NCI-H526 (cell line): Measurements from ENCODE around the gene PRKD2.
A peak's percentile ranks its signal among the peaks of the same experiment; 100 is the strongest.
"Not testable (repeated sequence)": the region's sequence is repeated elsewhere in the genome, so short reads cannot be mapped to it uniquely, and the experiment has no call there.

Source experiments
- DNase-seq, 2 experiments: peaks; one replicate each; lab custom pipeline; 2025; lab: John Stamatoyannopoulos, UW

The PRKD2 gene

DNA sequence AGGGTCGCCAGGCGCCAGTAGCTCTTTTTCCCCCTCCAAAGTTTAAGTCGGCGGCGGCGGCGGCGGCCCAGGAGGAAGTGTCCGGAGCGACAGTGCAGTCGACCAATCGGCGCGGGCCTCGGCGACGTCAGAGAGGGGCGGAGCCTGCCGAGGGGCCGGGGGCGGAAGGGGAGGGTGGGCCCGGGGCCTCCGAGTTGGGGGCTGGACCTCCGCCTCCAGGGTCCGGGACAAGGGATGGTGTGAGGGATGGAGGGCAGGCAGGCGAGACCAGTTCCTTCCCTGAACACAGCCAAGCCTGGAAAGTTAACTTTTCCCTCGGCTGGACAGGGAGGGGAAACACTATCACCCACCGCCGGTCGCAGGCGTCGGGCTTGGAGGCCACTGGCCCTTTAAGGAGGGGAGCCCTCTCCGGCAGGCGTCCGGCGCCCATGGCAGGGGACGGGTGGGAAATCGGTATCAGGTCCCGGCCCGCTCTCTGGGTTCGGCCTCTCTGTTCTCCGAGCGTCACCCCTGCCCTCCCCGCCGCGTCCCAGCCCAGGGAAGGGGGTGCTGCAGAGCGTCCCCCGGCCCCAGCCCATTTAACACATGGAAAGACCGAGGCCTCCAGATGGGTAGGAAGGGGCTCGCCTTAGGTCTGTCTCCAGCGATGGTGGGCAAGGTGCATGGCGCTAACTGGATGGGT lies at the start of gene PRKD2:
Gene PRKD2, minus strand, starts transcription at position 81 of the 682 bp plus-strand sequence. CDS start 744 bp downstream, outside the sequence.
- DNase-seq: peak in 1 of 2 experiments; percentile 88

DNA sequence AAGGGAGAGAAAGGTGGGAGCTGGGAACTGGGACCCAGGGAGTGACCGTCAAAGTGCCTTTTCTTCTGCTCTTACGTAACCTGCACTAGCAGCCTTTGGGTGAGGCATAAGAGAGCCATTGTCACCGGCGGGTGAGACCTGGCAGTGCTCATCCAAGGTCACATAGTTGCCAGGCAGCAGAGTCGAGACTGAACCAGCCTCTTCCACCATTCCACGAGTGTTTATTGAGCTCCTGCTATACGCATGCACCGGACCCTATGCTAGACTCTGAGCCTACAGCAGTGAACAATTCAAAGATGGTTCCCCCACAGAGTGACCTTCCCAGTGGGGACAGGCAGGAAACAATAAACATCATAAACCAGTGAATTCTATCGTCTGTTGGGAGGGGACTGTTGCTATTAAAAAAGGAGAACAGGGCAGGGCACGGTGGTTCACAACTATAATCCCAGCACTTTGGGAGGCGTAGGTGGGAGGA lies 47.9 kb upstream of the PRKD2 start:
- DNase-seq: no peak

DNA sequence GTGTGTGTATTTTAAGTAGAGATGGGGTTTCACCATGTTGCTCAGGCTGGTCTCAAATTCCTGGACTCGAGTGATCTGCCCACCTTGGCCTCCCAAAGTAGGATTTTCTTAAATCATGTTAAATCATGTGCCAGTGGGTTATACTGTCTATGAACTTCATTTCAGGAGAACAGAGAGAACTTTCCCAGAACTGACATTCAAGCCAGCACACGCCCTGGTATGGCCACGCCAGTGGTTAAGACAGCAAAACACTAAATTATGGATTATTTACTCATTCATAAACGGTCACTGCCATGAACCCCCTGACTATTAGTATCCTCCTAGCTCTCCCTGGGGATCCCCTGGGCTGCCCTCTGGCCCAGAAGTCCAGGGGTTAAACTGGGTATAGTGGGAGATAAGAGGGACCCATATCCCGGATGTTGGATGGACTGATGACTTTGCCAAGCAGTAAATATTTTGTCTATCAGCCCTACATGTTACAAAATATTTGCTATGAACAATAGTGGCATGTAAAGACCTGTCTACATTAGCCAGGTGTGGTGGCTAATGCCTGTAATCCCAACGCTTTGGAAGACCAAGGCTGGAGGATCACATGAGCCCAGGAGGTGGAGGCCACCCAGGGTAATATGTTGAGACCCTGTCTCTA lies 45.5 kb upstream of the PRKD2 start:
- DNase-seq: no peak

DNA sequence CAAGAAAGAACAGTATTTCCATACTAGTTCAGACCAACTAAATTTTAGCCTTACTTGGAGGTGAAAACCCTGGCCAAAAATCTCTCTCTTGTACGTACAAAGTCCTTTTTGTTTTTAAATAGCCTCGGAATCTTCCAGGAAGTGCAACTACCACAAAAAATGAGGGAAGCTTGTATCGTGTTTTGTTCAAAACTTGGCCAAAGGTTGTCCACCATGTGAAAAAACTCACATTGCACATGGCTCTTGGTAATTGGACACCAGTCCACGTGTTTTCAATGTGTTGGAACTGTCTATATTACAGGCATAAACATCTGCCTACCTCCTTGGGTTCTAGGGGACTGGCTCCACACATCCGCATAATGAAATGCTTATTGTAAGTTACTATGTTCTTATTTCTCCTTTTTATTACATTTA lies 44.5 kb upstream of the PRKD2 start:
- no peak for DNase-seq

DNA sequence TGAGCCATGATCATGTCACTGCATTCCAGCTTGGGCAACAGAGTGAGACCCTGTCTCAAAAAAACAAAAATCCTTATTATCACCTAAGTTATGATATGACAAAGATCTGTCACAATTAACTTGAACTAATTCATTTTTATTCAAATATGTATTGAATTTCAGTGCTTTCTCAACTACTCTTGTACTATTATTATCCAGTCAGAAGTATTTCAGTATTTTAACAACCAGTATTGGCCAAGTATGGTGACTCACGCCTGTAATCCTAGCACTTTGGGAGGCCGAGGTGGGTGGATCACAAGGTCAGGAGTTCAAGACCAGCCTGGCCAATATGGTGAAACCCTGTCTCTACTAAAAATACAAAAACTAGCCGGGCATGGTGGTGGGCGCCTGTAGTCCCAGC lies 44.0 kb upstream of the PRKD2 start:
- not testable (repeated sequence) for DNase-seq

DNA sequence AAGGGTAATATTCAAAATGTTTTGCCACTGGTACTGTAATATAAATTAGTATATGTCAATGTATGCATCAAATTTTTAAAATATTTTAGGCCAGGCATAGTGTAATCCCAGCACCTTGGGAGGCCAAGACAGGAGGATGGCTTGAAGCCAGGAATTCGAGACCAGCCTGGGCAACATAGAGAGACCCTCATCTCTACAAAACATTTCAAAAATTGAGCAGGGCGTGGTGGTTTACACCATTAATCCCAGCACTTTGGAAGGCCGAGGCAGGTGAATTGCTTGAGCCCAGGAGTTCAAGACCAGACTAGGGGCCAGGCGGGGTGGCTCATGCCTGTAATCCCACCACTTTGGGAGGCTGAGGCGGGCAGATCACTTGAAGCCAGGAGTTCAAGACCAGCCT lies 43.4 kb upstream of the PRKD2 start:
- no peak for DNase-seq

DNA sequence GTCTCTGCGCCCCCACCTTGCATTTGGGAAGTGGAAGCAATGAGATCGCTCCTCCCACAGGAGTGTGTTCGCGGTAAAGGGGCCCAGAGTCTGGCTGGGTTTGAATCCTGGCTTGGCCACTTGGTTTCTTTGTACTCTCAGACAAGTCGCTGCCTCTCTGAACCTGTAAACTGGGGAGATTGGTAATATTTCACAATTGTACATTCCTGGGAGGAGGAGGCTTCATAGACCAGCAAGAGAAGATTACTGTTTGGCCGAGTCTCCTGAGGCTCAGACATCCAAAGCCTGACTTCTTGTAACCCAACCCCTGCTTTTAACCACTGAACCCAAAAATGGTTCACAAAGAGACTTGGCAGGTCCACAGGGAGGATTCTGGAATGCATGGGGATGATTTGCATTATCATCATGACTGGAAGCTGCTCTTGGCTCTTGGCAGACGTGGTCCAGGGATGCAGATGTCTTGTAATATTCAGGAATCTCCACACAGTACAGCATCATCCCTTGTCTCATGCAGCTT lies 43.0 kb upstream of the PRKD2 start:
- no peak for DNase-seq

DNA sequence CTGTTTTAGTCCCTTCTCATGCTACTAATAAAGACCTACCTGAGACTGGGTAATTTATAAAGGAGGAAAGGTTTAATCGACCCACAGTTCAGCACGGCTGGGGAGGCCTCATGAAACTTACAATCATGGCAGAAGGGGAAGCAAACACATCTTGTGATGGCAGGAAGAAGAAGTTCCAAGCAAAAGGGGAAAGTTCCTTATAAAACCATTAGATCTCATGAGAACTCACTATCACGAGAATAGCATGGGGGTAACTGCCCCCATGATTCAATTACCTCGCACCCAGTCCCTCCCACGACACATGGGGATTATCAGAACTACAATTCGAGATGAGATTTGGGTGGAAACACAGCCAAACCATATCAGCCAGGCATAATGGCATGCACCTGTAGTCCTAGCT lies 42.3 kb upstream of the PRKD2 start:
- DNase-seq: no peak

DNA sequence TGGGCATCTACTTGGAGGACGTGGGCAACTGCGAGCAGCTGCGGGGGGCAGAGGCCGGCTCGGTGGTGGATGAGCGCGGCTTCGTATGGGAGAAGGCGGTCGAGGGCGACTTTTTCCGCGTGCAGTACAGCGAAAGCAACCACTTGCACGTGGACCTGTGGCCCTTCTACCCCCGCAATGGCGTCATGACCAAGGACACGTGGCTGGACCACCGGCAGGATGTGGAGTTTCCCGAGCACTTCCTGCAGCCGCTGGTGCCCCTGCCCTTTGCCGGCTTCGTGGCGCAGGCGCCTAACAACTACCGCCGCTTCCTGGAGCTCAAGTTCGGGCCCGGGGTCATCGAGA lies 39.6 kb upstream of the PRKD2 start:
- DNase-seq: no peak

DNA sequence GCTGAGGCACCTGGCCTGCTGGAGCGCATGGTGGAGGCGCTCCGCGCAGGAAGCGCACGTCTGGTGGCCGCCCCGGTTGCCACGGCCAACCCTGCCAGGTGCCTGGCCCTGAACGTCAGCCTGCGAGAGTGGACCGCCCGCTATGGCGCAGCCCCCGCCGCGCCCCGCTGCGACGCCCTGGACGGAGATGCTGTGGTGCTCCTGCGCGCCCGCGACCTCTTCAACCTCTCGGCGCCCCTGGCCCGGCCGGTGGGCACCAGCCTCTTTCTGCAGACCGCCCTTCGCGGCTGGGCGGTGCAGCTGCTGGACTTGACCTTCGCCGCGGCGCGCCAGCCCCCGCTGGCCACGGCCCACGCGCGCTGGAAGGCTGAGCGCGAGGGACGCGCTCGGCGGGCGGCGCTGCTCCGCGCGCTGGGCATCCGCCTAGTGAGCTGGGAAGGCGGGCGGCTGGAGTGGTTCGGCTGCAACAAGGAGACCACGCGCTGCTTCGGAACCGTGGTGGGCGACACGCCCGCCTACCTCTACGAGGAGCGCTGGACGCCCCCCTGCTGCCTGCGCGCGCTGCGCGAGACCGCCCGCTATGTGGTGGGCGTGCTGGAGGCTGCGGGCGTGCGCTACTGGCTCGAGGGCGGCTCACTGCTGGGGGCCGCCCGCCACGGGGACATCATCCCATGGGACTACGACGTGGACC lies 39.1 kb upstream of the PRKD2 start:
- DNase-seq: no peak

DNA sequence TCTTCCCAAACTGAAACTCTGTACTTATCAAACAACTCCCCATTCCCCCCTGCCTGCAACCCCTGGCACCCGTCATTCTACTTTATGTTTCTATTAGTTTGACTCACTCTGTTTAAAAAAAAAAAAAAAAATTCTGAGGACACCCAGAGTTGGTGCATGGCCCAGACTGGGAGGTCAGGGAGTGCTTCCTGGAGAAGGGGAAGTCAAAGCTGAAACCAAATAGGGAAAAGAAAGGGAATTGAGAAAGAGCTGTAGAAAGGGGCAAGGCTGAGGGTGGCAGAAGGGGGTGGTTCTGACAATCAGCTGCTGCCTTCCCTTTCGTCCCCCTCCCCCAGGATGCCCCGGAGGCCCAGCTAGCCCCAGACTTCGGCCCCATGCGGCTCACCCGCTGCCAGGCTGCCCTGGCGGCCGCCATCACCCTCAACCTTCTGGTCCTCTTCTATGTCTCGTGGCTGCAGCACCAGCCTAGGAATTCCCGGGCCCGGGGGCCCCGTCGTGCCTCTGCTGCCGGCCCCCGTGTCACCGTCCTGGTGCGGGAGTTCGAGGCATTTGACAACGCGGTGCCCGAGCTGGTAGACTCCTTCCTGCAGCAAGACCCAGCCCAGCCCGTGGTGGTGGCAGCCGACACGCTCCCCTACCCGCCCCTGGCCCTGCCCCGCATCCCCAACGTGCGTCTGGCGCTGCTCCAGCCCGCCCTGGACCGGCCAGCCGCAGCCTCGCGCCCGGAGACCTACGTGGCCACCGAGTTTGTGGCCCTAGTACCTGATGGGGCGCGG lies 38.4 kb upstream of the PRKD2 start:
- DNase-seq: no peak

DNA sequence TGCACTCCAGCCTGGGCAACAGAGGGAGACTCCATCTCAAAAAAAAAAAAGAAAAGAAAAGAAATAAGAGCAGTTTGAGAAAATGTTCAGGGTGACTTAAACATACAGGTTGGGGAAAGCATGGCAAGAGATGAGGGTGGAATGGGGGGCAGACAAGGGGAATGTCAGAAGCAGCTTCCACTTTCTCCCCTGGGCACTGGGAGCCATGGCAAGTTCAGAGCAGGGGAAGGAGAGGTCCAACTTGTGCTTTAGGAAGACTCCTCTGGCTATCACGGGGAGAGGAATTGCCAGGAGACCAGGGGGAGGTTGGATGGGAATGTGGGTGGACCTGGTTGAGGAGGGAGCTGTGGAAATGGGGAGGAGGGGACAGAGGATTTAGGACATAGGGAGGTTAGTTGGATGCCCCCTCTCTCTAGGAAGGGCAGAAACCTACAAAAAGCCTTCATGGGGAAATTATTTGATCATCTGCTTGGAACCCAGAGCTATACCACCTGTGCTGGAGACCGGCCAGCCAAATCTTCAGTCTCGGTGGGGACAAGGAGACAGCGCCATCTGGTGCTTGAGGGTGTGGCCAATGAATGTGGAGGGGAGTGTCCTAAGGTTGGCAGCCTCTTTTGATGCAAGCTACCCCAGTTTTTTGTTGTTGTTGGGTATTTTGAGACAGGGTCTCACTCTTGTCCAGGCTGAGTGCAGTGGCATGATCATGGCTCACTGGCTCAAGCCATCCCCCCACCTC lies 36.7 kb upstream of the PRKD2 start:
- peak in 1 of 2 experiments; percentile 73 for DNase-seq

DNA sequence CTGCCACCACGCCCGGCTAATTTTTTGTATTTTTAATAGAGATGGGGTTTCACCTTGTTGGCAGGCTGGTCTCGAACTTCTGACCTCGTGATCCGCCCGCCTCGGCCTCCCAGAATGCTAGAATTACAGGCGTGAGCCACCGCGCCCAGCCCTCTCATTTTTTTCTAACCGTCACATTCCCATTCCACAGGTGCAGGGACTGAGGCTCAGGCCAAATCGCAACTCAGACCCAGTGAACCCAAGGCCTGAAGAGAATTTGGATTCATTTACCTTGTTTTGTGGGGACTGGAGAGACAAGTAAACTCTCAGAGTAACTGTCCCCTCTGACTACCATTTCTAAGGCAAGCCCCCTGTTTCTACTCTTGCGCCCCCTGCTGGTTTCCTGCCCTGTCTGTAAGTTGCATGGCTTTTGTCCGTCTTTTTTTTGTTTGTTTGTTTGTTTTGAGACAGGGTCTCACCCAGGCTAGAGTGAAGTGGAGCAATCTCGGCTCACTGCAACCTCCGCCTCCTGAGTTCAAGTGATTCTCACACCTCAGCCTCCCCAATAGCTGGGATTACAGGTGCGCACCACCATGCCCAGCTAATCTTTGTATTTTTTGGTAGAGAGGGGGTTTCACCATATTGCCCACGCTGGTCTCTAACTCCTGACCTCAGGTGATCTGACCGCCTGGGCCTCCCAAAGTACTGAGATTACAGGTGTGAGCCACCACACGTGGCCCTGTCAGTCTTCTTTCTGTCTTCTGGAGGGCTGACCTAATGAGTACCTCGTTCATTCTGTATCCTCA lies 31.6 kb upstream of the PRKD2 start:
- peak; percentile 23 to 81 for DNase-seq

DNA sequence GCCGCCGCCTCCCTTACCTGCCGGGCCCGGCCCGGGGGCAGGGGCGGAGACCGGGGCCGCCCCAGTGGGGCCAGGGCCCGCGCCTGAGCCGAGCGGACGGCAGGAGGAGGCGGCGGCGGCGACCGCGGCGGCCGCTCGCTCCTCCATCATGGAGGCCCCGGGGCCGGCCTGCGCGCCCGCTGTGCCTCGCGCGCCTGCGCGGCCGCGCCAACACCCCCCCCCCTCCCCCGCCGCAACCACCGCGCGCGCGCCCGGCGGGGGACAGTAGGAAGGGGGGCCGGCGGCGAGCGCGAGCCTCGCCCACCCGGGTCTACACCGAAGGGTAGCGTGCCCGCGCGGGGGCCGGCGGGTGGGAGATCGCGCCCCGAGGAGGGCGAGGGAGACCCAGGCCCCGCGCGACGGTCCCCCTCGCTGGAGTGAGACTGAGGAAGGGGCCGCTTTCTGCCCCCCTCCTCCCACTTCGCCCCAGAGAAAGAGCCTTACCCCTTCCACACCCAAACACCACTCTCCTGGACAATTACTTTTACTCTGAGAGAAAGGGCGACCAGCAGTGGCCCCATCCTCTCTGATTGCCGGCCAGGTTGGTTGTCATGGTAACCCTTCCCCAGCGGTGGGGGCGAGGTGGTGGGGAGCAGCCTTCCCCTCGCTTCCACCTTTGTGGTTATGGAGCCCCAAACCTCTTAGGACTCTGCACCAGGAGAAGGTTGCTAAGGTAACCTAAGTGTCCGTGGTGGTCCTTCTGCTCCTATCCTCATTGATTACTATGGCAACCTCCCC lies 29.6 kb upstream of the PRKD2 start, which contains the start of gene STRN4:
Gene STRN4, minus strand, starts transcription at position 170 of the 777 bp plus-strand sequence. Its CDS starts 20 bp downstream, at position 150.
- DNase-seq: peak in 1 of 2 experiments; percentile 73

DNA sequence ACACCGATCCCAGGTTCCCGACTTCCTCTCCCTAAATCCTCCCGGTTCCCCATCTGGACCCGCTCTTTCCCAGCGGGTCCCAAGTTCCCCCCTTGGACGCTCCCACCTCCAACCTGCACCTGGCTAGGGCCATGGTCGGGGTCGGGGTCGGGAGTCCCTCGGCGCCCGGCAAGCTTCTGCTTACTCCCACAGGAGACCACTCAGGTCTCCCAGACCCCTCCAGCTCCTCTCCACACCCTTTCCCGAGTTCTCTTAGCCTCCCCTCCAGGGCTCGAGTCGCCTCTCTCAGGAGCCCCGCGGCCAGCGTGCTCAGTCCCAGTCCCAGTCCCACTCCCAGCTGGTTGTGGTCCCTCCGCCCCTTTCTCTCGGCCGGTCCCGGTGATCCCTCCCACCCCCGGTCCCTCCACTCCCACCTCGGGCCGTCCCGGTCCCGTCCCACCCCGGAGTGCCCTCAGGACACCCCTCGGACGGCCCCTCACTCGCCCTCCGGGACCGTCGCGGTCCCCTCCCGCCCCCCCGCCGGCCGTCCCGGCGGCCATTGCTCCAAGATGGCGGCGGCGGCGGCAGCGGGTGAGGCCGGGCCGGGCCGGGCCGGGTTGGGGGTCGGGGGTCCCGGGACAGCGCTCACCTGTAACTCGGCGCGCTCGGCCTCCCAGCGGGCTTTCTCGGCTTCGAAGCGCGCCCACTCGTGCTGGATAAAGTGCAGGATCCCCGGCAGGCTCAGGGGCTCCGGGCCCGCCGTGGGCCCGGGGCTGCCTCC lies 28.8 kb upstream of the PRKD2 start, which contains the start of gene FKRP:
Gene FKRP, plus strand, starts transcription at position 537 of the 760 bp plus-strand sequence. CDS start 9,394 bp downstream, outside the sequence.
- peak in 1 of 2 experiments; percentile 56 for DNase-seq

DNA sequence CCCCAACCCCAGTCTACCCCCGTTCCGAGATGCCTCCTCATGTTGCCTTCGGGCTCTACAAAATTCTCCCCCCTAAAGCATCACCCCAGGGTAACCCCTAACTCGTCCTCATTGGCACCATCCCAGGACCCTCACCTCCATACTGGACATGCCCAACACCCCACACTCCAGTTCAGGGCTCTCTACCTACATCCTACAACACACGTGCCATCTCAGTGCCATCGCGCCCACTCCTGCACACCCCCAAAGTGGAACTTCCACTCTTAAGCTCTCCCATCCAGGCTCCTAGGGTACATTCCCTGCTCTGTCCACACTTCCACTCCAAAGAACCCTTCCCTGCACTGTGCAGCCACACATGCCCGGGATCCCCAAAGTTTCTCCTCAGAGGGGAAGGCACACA lies 28.1 kb upstream of the PRKD2 start:
- DNase-seq: no peak

DNA sequence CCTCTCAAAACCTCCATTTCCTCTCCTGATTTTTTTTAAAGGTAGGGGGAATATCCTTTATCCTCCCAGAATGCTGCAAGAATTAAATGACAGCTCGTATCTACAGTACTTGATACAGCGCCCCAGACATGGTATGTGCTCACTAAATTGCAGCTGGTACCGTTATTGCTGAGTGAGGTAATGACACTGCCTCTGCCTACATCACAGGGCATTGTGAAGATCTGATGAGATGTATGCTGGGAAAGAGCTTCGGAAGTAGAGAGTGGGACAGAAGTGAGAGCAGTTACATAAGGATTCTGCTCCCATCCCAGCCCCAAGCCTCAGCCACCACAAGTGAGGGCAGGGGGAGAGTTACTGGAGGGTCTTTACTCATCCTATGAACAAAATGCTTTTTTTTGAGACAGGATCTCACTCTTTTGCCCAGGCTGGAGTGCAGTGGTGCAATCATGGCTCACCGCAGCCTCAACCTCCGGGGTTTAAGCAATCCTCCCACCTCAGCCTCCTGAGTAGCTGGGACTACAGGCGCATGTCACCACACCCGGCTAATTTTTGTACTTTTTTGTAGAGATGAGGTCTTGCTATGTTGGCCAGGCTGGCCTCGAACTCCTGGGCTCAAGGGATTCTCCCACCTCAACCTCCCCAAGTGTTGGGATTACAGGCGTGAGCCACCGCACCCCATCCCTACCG lies 27.2 kb upstream of the PRKD2 start:
- no peak for DNase-seq

DNA sequence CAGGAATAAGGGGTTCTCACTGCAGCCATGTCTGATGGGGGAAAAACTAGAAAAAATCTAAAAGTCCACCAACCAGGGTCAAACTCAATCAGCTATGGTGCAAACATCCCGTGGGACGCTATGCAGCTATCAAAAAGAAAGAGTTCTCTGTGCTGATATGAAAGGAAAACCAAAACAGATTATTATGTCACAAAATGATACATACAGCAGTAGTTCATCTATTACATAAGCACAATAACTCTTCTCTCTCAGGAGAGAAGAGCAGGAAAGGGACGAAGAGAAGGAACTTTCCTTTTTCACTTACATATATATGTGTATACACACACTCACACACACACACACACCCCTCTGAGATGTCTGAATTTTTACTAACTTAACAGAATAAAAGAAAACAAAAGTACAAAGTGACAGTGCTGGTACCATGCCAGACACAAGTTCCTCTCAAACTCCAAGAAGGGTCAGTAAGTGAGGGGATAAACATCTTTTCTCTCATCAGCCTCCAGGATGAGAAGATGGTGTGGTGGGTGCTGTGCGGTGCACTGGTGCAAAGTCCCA lies 26.1 kb upstream of the PRKD2 start:
- no peak for DNase-seq
